Peyer's patch (tissue), 4 donors: Measurements from ENCODE around the gene ANO7.

Source experiments
- POLR2A ChIP-seq, 2 donors: fragments of 450-650 bp; IDR thresholded peaks; one replicate each; pipeline ENCODE4 v1.5.1; 2017; ENCODE audit warnings: antibody characterized with exemption in 2 of 2, mild to moderate bottlenecking in 2 of 2, moderate library complexity in 2 of 2
- TF ChIP-seq, protein P1 (sequence below), 6 experiments: fragments of 450-650 bp in 4 of 6; fragments of 200-600 bp in 2 of 6; sonication (generic) in 1 of 6; IDR thresholded peaks; one replicate each; pipeline ENCODE4 v1.5.1; 2017 to 2019; ENCODE audit warnings: antibody characterized with exemption in 6 of 6, mild to moderate bottlenecking in 3 of 6, moderate library complexity in 1 of 6

DNA sequence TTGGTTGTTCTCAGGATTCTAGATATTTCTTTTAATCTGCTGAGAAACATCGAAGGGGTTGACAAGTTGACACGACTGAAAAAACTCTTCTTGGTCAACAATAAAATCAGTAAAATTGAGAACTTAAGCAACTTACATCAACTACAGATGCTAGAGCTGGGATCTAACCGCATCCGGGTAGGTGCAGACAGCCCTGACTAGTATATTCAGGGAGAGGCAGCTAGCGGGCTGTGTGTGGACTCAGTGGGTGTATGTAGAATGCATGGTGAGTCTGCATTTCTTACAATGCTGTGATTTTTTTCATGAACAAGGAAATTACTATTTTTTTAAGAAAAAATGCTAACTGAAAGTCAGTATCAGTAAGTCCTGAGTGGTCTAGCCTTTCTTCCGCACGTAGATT, 28.2 kb upstream of the ANO7 start:
- TF ChIP-seq, protein P1, sequence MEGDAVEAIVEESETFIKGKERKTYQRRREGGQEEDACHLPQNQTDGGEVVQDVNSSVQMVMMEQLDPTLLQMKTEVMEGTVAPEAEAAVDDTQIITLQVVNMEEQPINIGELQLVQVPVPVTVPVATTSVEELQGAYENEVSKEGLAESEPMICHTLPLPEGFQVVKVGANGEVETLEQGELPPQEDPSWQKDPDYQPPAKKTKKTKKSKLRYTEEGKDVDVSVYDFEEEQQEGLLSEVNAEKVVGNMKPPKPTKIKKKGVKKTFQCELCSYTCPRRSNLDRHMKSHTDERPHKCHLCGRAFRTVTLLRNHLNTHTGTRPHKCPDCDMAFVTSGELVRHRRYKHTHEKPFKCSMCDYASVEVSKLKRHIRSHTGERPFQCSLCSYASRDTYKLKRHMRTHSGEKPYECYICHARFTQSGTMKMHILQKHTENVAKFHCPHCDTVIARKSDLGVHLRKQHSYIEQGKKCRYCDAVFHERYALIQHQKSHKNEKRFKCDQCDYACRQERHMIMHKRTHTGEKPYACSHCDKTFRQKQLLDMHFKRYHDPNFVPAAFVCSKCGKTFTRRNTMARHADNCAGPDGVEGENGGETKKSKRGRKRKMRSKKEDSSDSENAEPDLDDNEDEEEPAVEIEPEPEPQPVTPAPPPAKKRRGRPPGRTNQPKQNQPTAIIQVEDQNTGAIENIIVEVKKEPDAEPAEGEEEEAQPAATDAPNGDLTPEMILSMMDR (IDR thresholded peaks at IDR 0.05), result no peak
- TF ChIP-seq POLR2A (IDR thresholded peaks at IDR 0.05), result no peak
